Endodermal cell (in vitro differentiated cells): ENCODE data around the gene SMG6. TPM values are rescaled to one million over a fixed set of nuclear protein-coding genes. Genes with fewer than 3 reads are reported as not detected.

Source experiments
- DNase-seq: peaks from one replicate; pipeline ENCODE4 v3.0.0-alpha.2; 2017
- H3K27ac ChIP-seq: 2 replicates; pipeline ENCODE4 v1.5.1; 2013; ENCODE audit warnings: mild to moderate bottlenecking, low read depth, low read length, moderate library complexity
- H3K27me3 ChIP-seq: 2 replicates; pipeline ENCODE4 v1.6.1; 2013; ENCODE audit warnings: mild to moderate bottlenecking, low read length, moderate library complexity; ENCODE audit not compliant: insufficient read depth, control insufficient read depth, poor library complexity, severe bottlenecking
- H3K36me3 ChIP-seq: 2 replicates; pipeline ENCODE4 v1.7.0; 2013; ENCODE audit warnings: mild to moderate bottlenecking, low read length, moderate library complexity; ENCODE audit not compliant: control insufficient read depth, insufficient read depth
- H3K4me1 ChIP-seq: one replicate; pipeline ENCODE4 v1.7.0; 2013; ENCODE audit warnings: low read length; ENCODE audit not compliant: control insufficient read depth, insufficient read depth
- H3K4me3 ChIP-seq: 2 replicates; pipeline ENCODE4 v1.5.1; 2013; ENCODE audit warnings: mild to moderate bottlenecking, low read length, moderate library complexity
- H3K9ac ChIP-seq: 2 replicates; pipeline ENCODE4 v1.6.1; 2013; ENCODE audit warnings: mild to moderate bottlenecking, low read length, moderate library complexity; ENCODE audit not compliant: poor library complexity, severe bottlenecking; ENCODE audit errors: extremely low read depth
- H3K9me3 ChIP-seq: 2 replicates; pipeline ENCODE4 v1.6.1; 2013; ENCODE audit warnings: mild to moderate bottlenecking, low read length, moderate library complexity; ENCODE audit not compliant: control insufficient read depth
- H3K27ac Mint-ChIP-seq: 2 replicates; pipeline ENCODE4 v1.8.0; 2020; ENCODE audit warnings: mixed read lengths
- H3K27me3 Mint-ChIP-seq: 2 replicates; pipeline ENCODE4 v1.8.0; 2021; ENCODE audit warnings: mild to moderate bottlenecking, mixed read lengths; ENCODE audit not compliant: insufficient read depth
- H3K36me3 Mint-ChIP-seq: 2 replicates; pipeline ENCODE4 v1.8.0; 2020; ENCODE audit warnings: low read depth, mixed read lengths
- H3K4me1 Mint-ChIP-seq: 2 replicates; pipeline ENCODE4 v1.8.0; 2020; ENCODE audit warnings: mixed read lengths
- H3K4me3 Mint-ChIP-seq: 2 replicates; pipeline ENCODE4 v1.8.0; 2020; ENCODE audit warnings: mild to moderate bottlenecking, moderate library complexity, mixed read lengths
- H3K9me3 Mint-ChIP-seq: 2 replicates; pipeline ENCODE4 v1.8.0; 2020; ENCODE audit warnings: mild to moderate bottlenecking, mixed read lengths
- CTCF ChIP-seq: fragments of 200-600 bp; sonication (generic); conservative IDR thresholded peaks from 2 replicates; pipeline ENCODE4 v1.5.0; 2021; ENCODE audit warnings: antibody characterized with exemption, mild to moderate bottlenecking
- WGBS, 2 experiments: methylation state at CpG; one replicate each; pipeline versions ENCODE4 v1.1.5 to v1.1.7; 2013; ENCODE audit warnings: missing lambda C conversion rate in 2 of 2, mixed read lengths in 1 of 2; ENCODE audit not compliant: insufficient coverage in 1 of 2, insufficient read length in 1 of 2; 5-methylcytosine and 5-hydroxymethylcytosine counted together
- total RNA-seq, 2 donors: library from RNA; stranded (reverse); fragmentation: NEBNext Ultra II Directional in 1 of 2; extraction: Animal tissue kit (Norgen Biotek cat#: 25700) in 1 of 2; gene quantifications; 2 replicates in 1 of 2; 3 replicates in 1 of 2; pipeline ENCODE4 v1.2.1, GENCODE V29; 2021

Gene SMG6
- total RNA-seq, 2 donors from 2014 or later = 44.3 to 56.7 TPM

- Histone ChIP-seq H3K27ac (no peak overlapping the region), H3K9me3 (no peaks in the 10 kb centered on the region), H3K9ac (no peak overlapping the region), H3K27me3 (no peaks in the 10 kb centered on the region), H3K36me3 (peaks cover 78% of the 10 kb centered on the region), H3K4me3 (no peak overlapping the region), H3K4me1 (peaks cover 5% of the 10 kb centered on the region)
- no peak for DNase-seq
- H3K27ac Mint-ChIP-seq = no peak overlapping the region
- 88 to 93% methylated on average over 16 to 17 of the region's 17 CpGs for WGBS, 2 experiments
- no peak overlapping the region for H3K4me3 Mint-ChIP-seq
- no peaks in the 10 kb centered on the region for H3K4me1 Mint-ChIP-seq
- no peak for TF ChIP-seq CTCF
- no peaks in the 10 kb centered on the region for H3K9me3 Mint-ChIP-seq
- H3K36me3 Mint-ChIP-seq = peaks cover 62% of the 10 kb centered on the region
- no peaks in the 10 kb centered on the region for H3K27me3 Mint-ChIP-seq
Observed at GRCh38 chr17:2076087-2076984, 227.2 kb downstream of the SMG6 start.

- H3K9me3 ChIP-seq = no peaks in the 10 kb centered on the region
- H3K27ac ChIP-seq = peak overlapping the region; percentile 44
- H3K27me3 ChIP-seq = no peaks in the 10 kb centered on the region
- peaks cover 5% of the 10 kb centered on the region for H3K4me1 ChIP-seq
- Mint-ChIP-seq H3K27ac (peak overlapping the region; percentile 41), H3K4me3 (no peak overlapping the region), H3K9me3 (no peaks in the 10 kb centered on the region), H3K4me1 (no peaks in the 10 kb centered on the region), H3K36me3 (peaks cover 61% of the 10 kb centered on the region), H3K27me3 (no peaks in the 10 kb centered on the region)
- H3K9ac ChIP-seq = no peak overlapping the region
- no peak overlapping the region for H3K4me3 ChIP-seq
- 87 to 95% methylated on average over 6 to 12 of the region's 13 CpGs for WGBS, 2 experiments
- DNase-seq = peak; percentile 81
- H3K36me3 ChIP-seq = peaks cover 77% of the 10 kb centered on the region
- peak; percentile 11 for TF ChIP-seq CTCF
Observed at GRCh38 chr17:2075336-2076086, 228.1 kb downstream of the SMG6 start.

GRCh38 chr17:2074919-2075318, 228.7 kb downstream of the SMG6 start:
- no peak overlapping the region for H3K9ac ChIP-seq

More at GRCh38 chr17:2074919-2075318, 228.7 kb downstream of the SMG6 start:
- TF ChIP-seq CTCF = no peak
- Mint-ChIP-seq H3K9me3 (no peaks in the 10 kb centered on the region), H3K27ac (no peak overlapping the region), H3K4me3 (no peak overlapping the region), H3K27me3 (no peaks in the 10 kb centered on the region), H3K4me1 (no peaks in the 10 kb centered on the region), H3K36me3 (peaks cover 60% of the 10 kb centered on the region)
- peaks cover 76% of the 10 kb centered on the region for H3K36me3 ChIP-seq
- H3K27ac ChIP-seq = no peak overlapping the region
- H3K9me3 ChIP-seq = no peaks in the 10 kb centered on the region
- 87 to 89% methylated on average over 7 to 10 of the region's 10 CpGs for WGBS, 2 experiments
- H3K4me3 ChIP-seq = no peak overlapping the region
- DNase-seq = no peak
- peaks cover 5% of the 10 kb centered on the region for H3K4me1 ChIP-seq
- no peaks in the 10 kb centered on the region for H3K27me3 ChIP-seq
